Kidney (tissue), 14 donors: ENCODE results near the gene RNF123. TPM values are rescaled to one million over a fixed set of nuclear protein-coding genes. Genes with fewer than 3 reads are reported as not detected.

Experiments used
- DNase-seq, 5 donors: peaks; one replicate each; pipeline ENCODE4 v3.0.0-alpha.2; 2013 to 2020
- FAIRE-seq: peaks from 2 replicates; lab custom pipeline; 2012; peaks lifted over from hg19 to GRCh38; lab: Jason Lieb, UNC
- H3K27ac ChIP-seq, 2 donors: one replicate each; pipeline ENCODE4 v1.7.0; 2013; ENCODE audit warnings: low read depth in 2 of 2, low read length in 2 of 2, inconsistent platforms in 1 of 2
- H3K27me3 ChIP-seq: one replicate; pipeline ENCODE4 v1.7.1; 2013; ENCODE audit warnings: low read length, inconsistent platforms; ENCODE audit not compliant: control insufficient read depth, insufficient read depth
- H3K36me3 ChIP-seq, 3 donors: one replicate each; pipeline versions ENCODE4 v1.7.0 to v1.7.1; 2013; ENCODE audit warnings: low read length in 3 of 3, control low read depth in 1 of 3, inconsistent platforms in 1 of 3; ENCODE audit not compliant: insufficient read depth in 3 of 3, control insufficient read depth in 2 of 3
- H3K4me1 ChIP-seq, 3 donors: one replicate each; pipeline versions ENCODE4 v1.7.0 to v1.7.1; 2013; ENCODE audit warnings: low read length in 3 of 3, inconsistent platforms in 1 of 3, low read depth in 1 of 3; ENCODE audit not compliant: control insufficient read depth in 2 of 3, insufficient read depth in 2 of 3
- H3K4me3 ChIP-seq, 3 donors: one replicate each; pipeline versions ENCODE4 v1.7.0 to v1.8.1; 2013; ENCODE audit warnings: low read length in 3 of 3, control low read depth in 1 of 3, inconsistent platforms in 1 of 3
- H3K9ac ChIP-seq, 3 donors: one replicate each; pipeline versions ENCODE4 v1.7.0 to v1.7.1; 2013; ENCODE audit warnings: low read length in 3 of 3, control low read depth in 1 of 3, inconsistent platforms in 1 of 3
- H3K9me3 ChIP-seq, 3 donors: one replicate each; pipeline versions ENCODE4 v1.7.0 to v1.7.1; 2013; ENCODE audit warnings: low read length in 3 of 3, control low read depth in 1 of 3, inconsistent platforms in 1 of 3; ENCODE audit not compliant: control insufficient read depth in 2 of 3, insufficient read depth in 1 of 3
- CTCF ChIP-seq: IDR thresholded peaks from 3 replicates; pipeline ENCODE4 v1.5.1; 2012; ENCODE audit warnings: mild to moderate bottlenecking, moderate library complexity, borderline replicate concordance; ENCODE audit not compliant: insufficient read depth; ENCODE audit errors: extremely low read depth
- intact Hi-C: fragments of 100-400 bp; cut with DNase I; formaldehyde crosslinking; loops from one replicate; pipeline ENCODE4 v1.11.1; 2022
- polyA plus RNA-seq: library from polyadenylated mRNA; stranded (reverse); fragments of 350-450 nt; fragmentation: Illumina TruSeq; extraction: RNeasy Lipid Tissue Mini Kit (QIAGEN cat#74804); gene quantifications from one replicate; pipeline ENCODE4 v1.2.3, GENCODE V29; 2014; ENCODE audit warnings: low read depth, low replicate concordance; ENCODE audit not compliant: insufficient read depth
- total RNA-seq: library from RNA; stranded (reverse); fragmentation: NEBNext Ultra II Directional; extraction: Animal tissue kit (Norgen Biotek cat#: 25700); gene quantifications from one replicate; pipeline ENCODE4 v1.2.1, GENCODE V29; 2021
- donor health status: control.
- donor health status: control.
- donor health status: control.
- donor health status: control.
- donor health status: control.
- donor health status: DM: yes; HTN: yes; CAD: no.
- donor health status: Normal renal cell carcinoma (clear cell type).

RNF123 gene
- total and polyA plus RNA-seq, 2 donors from 2014 or later: 41.7 to 43.7 TPM

- DNase-seq: no peak
- H3K36me3 ChIP-seq: peaks cover 14 to 38% (median 20%) of the 10 kb centered on the region in 3 donors
- no peak overlapping the region for H3K27ac ChIP-seq
- H3K4me1 ChIP-seq: peaks cover 0 to 18% (median 6%) of the 10 kb centered on the region in 3 donors
- no peak overlapping the region for H3K4me3 ChIP-seq
- H3K27me3 ChIP-seq: no peaks in the 10 kb centered on the region
- no peak for FAIRE-seq
- H3K9me3 ChIP-seq: no peaks in the 10 kb centered on the region
- intact Hi-C loops: no loop called here
- H3K9ac ChIP-seq: no peak overlapping the region
- no peak for TF ChIP-seq CTCF
Observed at GRCh38 chr3:49727924-49728361, 38.6 kb downstream of the RNF123 start.

DNA sequence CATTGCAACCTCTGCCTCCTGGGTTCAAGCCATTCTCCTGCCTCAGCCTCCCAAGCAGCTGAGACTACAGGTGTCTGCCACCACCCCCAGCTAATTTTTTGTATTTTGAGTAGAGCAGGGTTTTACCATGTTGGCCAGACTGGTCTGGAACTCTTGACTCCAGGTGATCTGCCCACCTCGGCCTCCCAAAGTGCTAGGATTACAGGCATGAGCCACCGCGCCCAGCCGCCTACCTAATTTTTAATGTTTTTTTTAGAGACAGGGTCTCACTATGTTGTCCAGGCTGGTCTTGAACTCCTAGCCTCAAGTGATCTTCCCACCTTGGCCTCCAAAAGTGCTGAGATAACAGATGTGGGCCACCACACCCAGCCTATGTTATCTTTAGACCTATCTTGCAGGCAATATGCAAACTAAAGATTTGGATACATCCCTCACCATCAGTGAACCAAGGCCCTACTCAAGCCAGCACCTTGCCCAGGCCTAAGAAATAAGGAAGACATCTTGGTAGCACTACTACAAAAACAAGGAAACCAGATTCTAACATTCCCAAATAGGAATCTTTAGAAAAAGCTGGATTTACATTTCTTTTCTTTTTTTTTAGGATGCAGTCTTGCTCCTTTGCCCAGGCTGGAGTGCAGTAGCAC, 40.7 kb downstream of the RNF123 start:
- FAIRE-seq (no peak), DNase-seq (no peak)
- Histone ChIP-seq H3K9me3 (no peaks in the 10 kb centered on the region), H3K27me3 (no peaks in the 10 kb centered on the region), H3K4me1 (peaks cover 0 to 8% (median 3%) of the 10 kb centered on the region in 3 donors), H3K9ac (no peak overlapping the region), H3K36me3 (peaks cover 14 to 45% (median 25%) of the 10 kb centered on the region in 3 donors), H3K4me3 (no peak overlapping the region), H3K27ac (no peak overlapping the region)
- intact Hi-C loops: no loop called here
- no peak for TF ChIP-seq CTCF

DNA sequence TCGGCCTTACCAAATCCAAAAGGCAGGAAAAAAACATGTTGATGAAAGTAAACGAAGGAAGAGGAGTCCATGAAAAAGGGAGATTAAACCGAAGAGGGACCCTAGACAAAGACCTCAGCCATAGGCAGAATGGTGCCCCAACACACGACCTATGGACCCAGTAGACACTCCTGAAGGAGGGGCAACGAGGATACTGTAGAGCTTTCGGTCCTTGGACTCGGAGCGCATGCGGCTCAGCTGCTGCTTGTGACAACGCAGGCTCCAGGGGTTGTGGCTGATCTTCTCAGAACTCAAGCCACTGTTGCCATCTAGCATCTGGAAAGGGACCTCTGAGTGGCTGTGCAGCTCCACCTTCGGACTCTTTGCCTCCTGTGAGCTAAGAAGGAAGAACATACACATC, 43.2 kb downstream of the RNF123 start:
- Histone ChIP-seq H3K4me1 (peaks cover 0 to 3% (median 0%) of the 10 kb centered on the region in 3 donors), H3K36me3 (peaks cover 19 to 46% (median 23%) of the 10 kb centered on the region in 3 donors), H3K27ac (no peak overlapping the region), H3K9me3 (no peaks in the 10 kb centered on the region), H3K4me3 (no peak overlapping the region), H3K9ac (no peak overlapping the region), H3K27me3 (no peaks in the 10 kb centered on the region)
- intact Hi-C loops: no loop called here
- TF ChIP-seq CTCF: no peak
- DNase-seq (no peak), FAIRE-seq (no peak)
